Esophagus muscularis mucosa (tissue), 4 donors: ENCODE data around the gene LRRTM4.

Experiments
- EP300 ChIP-seq: sonication (generic); formaldehyde crosslinking; IDR thresholded peaks from one replicate; pipeline ENCODE4 v1.6.1; 2017; ENCODE audit warnings: antibody characterized with exemption
- POLR2A ChIP-seq: fragments of 450-650 bp; IDR thresholded peaks from one replicate; pipeline ENCODE4 v1.6.1; 2017; ENCODE audit warnings: antibody characterized with exemption, moderate library complexity, mild to moderate bottlenecking, low read depth
- POLR2AphosphoS5 ChIP-seq, 2 donors: sonication (generic); formaldehyde crosslinking; IDR thresholded peaks; one replicate each; pipeline ENCODE4 v1.6.1; 2017; ENCODE audit warnings: antibody characterized with exemption in 2 of 2
- TF ChIP-seq, protein P1 (sequence below), 3 experiments: fragments of 200-600 bp in 2 of 3; fragments of 450-650 bp in 1 of 3; sonication (generic) in 2 of 3; IDR thresholded peaks; one replicate each; pipeline ENCODE4 v1.5.1; 2017 to 2019; ENCODE audit warnings: antibody characterized with exemption in 3 of 3, mild to moderate bottlenecking in 2 of 3, moderate library complexity in 1 of 3

GRCh38 chr2:77161009-77161408, 361.2 kb downstream of the LRRTM4 start:
- TF ChIP-seq EP300 (no peak), POLR2A (no peak), POLR2AphosphoS5 (IDR thresholded peaks at IDR 0.05) (no peak)
- TF ChIP-seq, protein P1, sequence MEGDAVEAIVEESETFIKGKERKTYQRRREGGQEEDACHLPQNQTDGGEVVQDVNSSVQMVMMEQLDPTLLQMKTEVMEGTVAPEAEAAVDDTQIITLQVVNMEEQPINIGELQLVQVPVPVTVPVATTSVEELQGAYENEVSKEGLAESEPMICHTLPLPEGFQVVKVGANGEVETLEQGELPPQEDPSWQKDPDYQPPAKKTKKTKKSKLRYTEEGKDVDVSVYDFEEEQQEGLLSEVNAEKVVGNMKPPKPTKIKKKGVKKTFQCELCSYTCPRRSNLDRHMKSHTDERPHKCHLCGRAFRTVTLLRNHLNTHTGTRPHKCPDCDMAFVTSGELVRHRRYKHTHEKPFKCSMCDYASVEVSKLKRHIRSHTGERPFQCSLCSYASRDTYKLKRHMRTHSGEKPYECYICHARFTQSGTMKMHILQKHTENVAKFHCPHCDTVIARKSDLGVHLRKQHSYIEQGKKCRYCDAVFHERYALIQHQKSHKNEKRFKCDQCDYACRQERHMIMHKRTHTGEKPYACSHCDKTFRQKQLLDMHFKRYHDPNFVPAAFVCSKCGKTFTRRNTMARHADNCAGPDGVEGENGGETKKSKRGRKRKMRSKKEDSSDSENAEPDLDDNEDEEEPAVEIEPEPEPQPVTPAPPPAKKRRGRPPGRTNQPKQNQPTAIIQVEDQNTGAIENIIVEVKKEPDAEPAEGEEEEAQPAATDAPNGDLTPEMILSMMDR (IDR thresholded peaks at IDR 0.05): no peak
